A204.1 (cell line): ENCODE data around the gene GPR68.
"Not testable (repeated sequence)": the region's sequence is repeated elsewhere in the genome, so short reads cannot be mapped to it uniquely, and the experiment has no call there.

Experiments
- FAIRE-seq: peaks from 2 replicates; lab custom pipeline; 2012; peaks lifted over from hg19 to GRCh38; lab: Jason Lieb, UNC

Gene GPR68

GRCh38 chr14:91272341-91273272 lies 28.1 kb upstream of the GPR68 start:
- FAIRE-seq: no peak

GRCh38 chr14:91271639-91272038 lies 27.1 kb upstream of the GPR68 start:
- no peak for FAIRE-seq

GRCh38 chr14:91270619-91271018 lies 26.1 kb upstream of the GPR68 start:
- no peak for FAIRE-seq

- FAIRE-seq: no peak
These were observed 25.7 kb upstream of the GPR68 start for GRCh38 chr14:91270188-91270587.

- no peak for FAIRE-seq
These were observed 24.8 kb upstream of the GPR68 start for GRCh38 chr14:91269076-91269991.

GRCh38 chr14:91267965-91268437 lies 23.5 kb upstream of the GPR68 start:
- no peak for FAIRE-seq

- not testable (repeated sequence) for FAIRE-seq
These were observed 21.8 kb upstream of the GPR68 start for GRCh38 chr14:91266276-91266675.

GRCh38 chr14:91265404-91265803 lies 20.9 kb upstream of the GPR68 start:
- FAIRE-seq: no peak

- no peak for FAIRE-seq
These were observed 19.9 kb upstream of the GPR68 start for GRCh38 chr14:91264151-91265150.

GRCh38 chr14:91263329-91263728 lies 18.8 kb upstream of the GPR68 start:
- no peak for FAIRE-seq

- no peak for FAIRE-seq
These were observed 17.6 kb upstream of the GPR68 start for GRCh38 chr14:91261986-91262549.

GRCh38 chr14:91261115-91261514 lies 16.6 kb upstream of the GPR68 start:
- no peak for FAIRE-seq

GRCh38 chr14:91258876-91259275 lies 14.4 kb upstream of the GPR68 start:
- FAIRE-seq: no peak

GRCh38 chr14:91258011-91258618 lies 13.6 kb upstream of the GPR68 start:
- no peak for FAIRE-seq

GRCh38 chr14:91257328-91258010 lies 13.0 kb upstream of the GPR68 start:
- FAIRE-seq: no peak

- no peak for FAIRE-seq
These were observed 12.2 kb upstream of the GPR68 start for GRCh38 chr14:91256661-91257060.

GRCh38 chr14:91255026-91255695 lies 10.7 kb upstream of the GPR68 start:
- no peak for FAIRE-seq

- FAIRE-seq: no peak
These were observed 10.0 kb upstream of the GPR68 start for GRCh38 chr14:91254461-91254860.

- FAIRE-seq: no peak
These were observed 9.4 kb upstream of the GPR68 start for GRCh38 chr14:91253795-91254323.
